Mesendoderm (in vitro differentiated cells): ENCODE measurements around the gene EP400.

Source experiments
- DNase-seq: peaks from one replicate; pipeline ENCODE4 v3.0.0; 2013
- H2AK5ac ChIP-seq: 2 replicates; pipeline ENCODE4 v1.6.1; 2013; ENCODE audit warnings: low read length, inconsistent platforms
- H2BK120ac ChIP-seq: 2 replicates; pipeline ENCODE4 v1.6.1; 2013; ENCODE audit warnings: low read depth, mild to moderate bottlenecking, low read length, moderate library complexity, mixed read lengths
- H2BK15ac ChIP-seq: replicated peaks from 2 replicates; pipeline ENCODE4 v1.6.1; 2013; ENCODE audit warnings: low read depth, mild to moderate bottlenecking, moderate library complexity
- H2BK5ac ChIP-seq: 2 replicates; pipeline ENCODE4 v1.6.1; 2013; ENCODE audit warnings: low read length, inconsistent platforms
- H3K18ac ChIP-seq: 2 replicates; pipeline ENCODE4 v1.6.1; 2013; ENCODE audit warnings: mild to moderate bottlenecking, low read length, mixed read lengths
- H3K23ac ChIP-seq: one replicate; pipeline ENCODE4 v1.6.1; 2013; ENCODE audit warnings: low read length
- H3K27ac ChIP-seq: 2 replicates; pipeline ENCODE4 v1.5.1; 2013; ENCODE audit warnings: low read depth, mild to moderate bottlenecking, inconsistent platforms, low read length, moderate library complexity
- H3K27me3 ChIP-seq: 2 replicates; pipeline ENCODE4 v1.6.1; 2013; ENCODE audit warnings: low read length, control low read depth, mild to moderate bottlenecking, inconsistent platforms; ENCODE audit not compliant: insufficient read depth, poor library complexity
- H3K36me3 ChIP-seq: 2 replicates; pipeline ENCODE4 v1.6.1; 2013; ENCODE audit warnings: low read length, inconsistent platforms; ENCODE audit not compliant: control insufficient read depth, insufficient read depth
- H3K4ac ChIP-seq: one replicate; pipeline ENCODE4 v1.6.1; 2013; ENCODE audit warnings: low read depth, mild to moderate bottlenecking, low read length, moderate library complexity
- H3K4me1 ChIP-seq: 2 replicates; pipeline ENCODE4 v1.6.1; 2013; ENCODE audit warnings: low read depth, low read length, inconsistent platforms; ENCODE audit not compliant: control insufficient read depth
- H3K4me2 ChIP-seq: 2 replicates; pipeline ENCODE4 v1.6.1; 2013; ENCODE audit warnings: low read length
- H3K4me3 ChIP-seq: 2 replicates; pipeline ENCODE4 v1.5.1; 2013; ENCODE audit warnings: mild to moderate bottlenecking, low read length
- H3K56ac ChIP-seq: one replicate; pipeline ENCODE4 v1.6.1; 2013; ENCODE audit warnings: low read length
- H3K79me1 ChIP-seq: 2 replicates; pipeline ENCODE4 v1.6.1; 2013; ENCODE audit warnings: low read length, inconsistent platforms
- H3K79me2 ChIP-seq: 2 replicates; pipeline ENCODE4 v1.6.1; 2013; ENCODE audit warnings: mild to moderate bottlenecking, low read length; ENCODE audit not compliant: control insufficient read depth, insufficient read depth
- H3K9ac ChIP-seq: 2 replicates; pipeline ENCODE4 v1.6.1; 2013; ENCODE audit warnings: low read length, inconsistent platforms
- H4K5ac ChIP-seq: one replicate; pipeline ENCODE4 v1.6.1; 2013; ENCODE audit warnings: low read length
- H4K8ac ChIP-seq: one replicate; pipeline ENCODE4 v1.6.1; 2013; ENCODE audit warnings: low read depth, mild to moderate bottlenecking, control low read depth, low read length, moderate library complexity
- WGBS: extraction: QIAGEN DNeasy Blood & Tissue Kit; methylation state at CpG from one replicate; pipeline ENCODE4 v1.1.7; 2013; ENCODE audit warnings: low lambda C conversion rate, missing lambda C conversion rate; ENCODE audit not compliant: insufficient coverage; ENCODE audit errors: extremely low coverage; 5-methylcytosine and 5-hydroxymethylcytosine counted together

The EP400 gene

DNA sequence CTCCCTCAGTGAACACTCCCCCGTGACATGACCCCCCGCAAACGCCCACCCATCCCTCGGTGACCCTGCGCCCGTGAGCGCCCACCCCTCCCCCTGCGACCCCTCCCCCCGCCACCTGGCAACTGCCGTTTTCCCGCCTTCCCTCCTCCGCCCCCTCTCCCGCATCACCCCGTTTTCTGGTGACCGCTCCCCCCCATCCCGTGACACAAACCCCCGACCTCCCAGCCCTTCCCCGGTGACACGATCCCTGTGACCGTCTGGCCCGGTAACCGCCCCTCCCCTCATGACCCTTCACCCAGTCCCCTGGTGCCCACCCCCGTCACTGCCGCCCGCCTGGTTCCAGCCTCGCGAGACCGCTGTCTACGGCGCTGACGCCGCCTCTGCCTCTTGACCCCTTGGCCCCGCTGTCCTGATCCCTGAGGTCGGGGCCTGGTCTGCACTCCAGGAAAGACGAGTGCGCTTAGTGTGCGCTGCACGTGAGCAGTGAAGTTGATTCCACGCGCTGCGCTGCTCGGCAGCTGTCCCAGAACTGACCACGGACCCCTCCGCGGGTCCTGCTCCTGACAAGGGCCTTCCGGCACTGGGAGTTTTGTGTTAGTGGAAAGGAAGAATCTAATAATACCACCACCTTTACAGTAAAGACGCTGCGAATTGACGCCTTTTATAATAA lies 135.0 kb downstream of the EP400 start:
- no CpG with 5 or more reads among the region's 49 CpGs for WGBS

DNA sequence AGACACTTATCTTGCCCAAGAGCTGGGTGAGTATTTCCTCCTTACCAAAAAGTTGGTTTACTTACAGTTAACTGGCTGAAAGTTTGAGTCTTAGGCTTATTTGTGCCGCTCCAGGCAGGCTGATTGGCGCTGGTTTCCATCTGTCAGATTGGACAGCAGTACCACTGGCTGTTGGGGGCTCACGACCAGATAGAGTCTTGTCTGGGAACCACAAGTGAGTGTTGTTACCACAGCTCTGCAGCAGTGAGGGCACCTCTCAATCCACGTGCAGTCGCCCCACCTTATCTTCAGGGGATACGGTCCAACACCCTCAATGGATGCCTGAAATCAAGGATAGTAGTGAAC lies 135.5 kb downstream of the EP400 start:
- H3K4me3 ChIP-seq, result peak overlapping the region; percentile 45
- no peak for DNase-seq
- WGBS, result no CpG with 5 or more reads among the region's 6 CpGs

More for the DNA sequence above, 135.0 kb downstream of the EP400 start:
- Histone ChIP-seq H3K18ac (peak overlapping the region; percentile 65), H3K36me3 (no peaks in the 10 kb centered on the region), H3K4me3 (peak overlapping the region; percentile 73), H3K27me3 (no peaks in the 10 kb centered on the region), H2AK5ac (no peak overlapping the region), H3K4me2 (peak overlapping the region; percentile 89), H2BK120ac (no peak overlapping the region), H3K27ac (no peak overlapping the region), H2BK5ac (no peak overlapping the region), H3K4me1 (no peaks in the 10 kb centered on the region), H4K8ac (no peak overlapping the region), H3K56ac (peak overlapping the region; percentile 95), H2BK15ac (no peak overlapping the region), H3K79me2 (no peaks in the 10 kb centered on the region), H3K9ac (peak overlapping the region; percentile 92), H4K5ac (no peak overlapping the region), H3K23ac (no peak overlapping the region), H3K79me1 (peaks cover 8% of the 10 kb centered on the region), H3K4ac (peak overlapping the region; percentile 20)
- DNase-seq, result peak; percentile 83

DNA sequence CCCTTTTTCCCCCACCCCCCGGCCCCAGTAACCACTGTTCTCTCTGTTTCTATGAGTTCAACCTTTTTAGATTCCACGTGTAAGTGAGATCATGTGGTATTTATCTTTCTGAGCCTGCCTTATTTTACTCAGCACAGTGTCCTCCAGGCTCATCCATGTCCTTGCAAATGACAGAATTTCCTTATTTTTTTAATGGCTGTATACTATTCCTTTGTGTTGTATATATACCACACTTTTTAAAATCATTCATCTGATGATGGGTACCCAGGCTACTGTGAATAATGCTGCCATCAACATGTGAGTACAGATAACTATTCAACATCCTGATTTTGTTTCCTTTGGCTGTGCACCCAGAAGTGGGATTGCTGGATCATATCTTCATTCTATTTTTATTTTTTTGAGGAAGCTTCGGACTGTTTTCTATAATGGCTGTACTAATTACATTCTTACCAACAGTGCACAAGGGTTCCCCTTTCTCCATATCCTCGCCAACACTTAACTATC lies 139.7 kb downstream of the EP400 start:
- Histone ChIP-seq H3K27ac (no peak overlapping the region), H2AK5ac (no peak overlapping the region), H3K18ac (no peak overlapping the region), H3K27me3 (no peaks in the 10 kb centered on the region), H3K4me3 (no peak overlapping the region), H3K79me1 (peaks cover 8% of the 10 kb centered on the region), H3K79me2 (no peaks in the 10 kb centered on the region), H3K9ac (no peak overlapping the region), H4K5ac (no peak overlapping the region), H3K36me3 (no peaks in the 10 kb centered on the region), H2BK120ac (no peak overlapping the region), H3K4me2 (no peak overlapping the region), H3K56ac (no peak overlapping the region), H2BK5ac (no peak overlapping the region), H3K4me1 (no peaks in the 10 kb centered on the region), H3K23ac (no peak overlapping the region), H4K8ac (no peak overlapping the region), H3K4ac (no peak overlapping the region), H2BK15ac (no peak overlapping the region)
- DNase-seq, result no peak
- no CpG with 5 or more reads among the region's 4 CpGs for WGBS

More for the DNA sequence above, 135.5 kb downstream of the EP400 start:
- no peak overlapping the region for H4K8ac ChIP-seq
- H3K79me2 ChIP-seq, result no peaks in the 10 kb centered on the region
- peaks cover 8% of the 10 kb centered on the region for H3K79me1 ChIP-seq
- no peak overlapping the region for H2AK5ac ChIP-seq
- no peak overlapping the region for H3K4ac ChIP-seq
- H3K18ac ChIP-seq, result no peak overlapping the region
- no peak overlapping the region for H3K23ac ChIP-seq
- peak overlapping the region; percentile 92 for H3K9ac ChIP-seq
- H4K5ac ChIP-seq, result no peak overlapping the region
- no peaks in the 10 kb centered on the region for H3K27me3 ChIP-seq
- H3K56ac ChIP-seq, result peak overlapping the region; percentile 95
- H2BK15ac ChIP-seq, result no peak overlapping the region
- H3K27ac ChIP-seq, result no peak overlapping the region
- H2BK5ac ChIP-seq, result no peak overlapping the region
- H2BK120ac ChIP-seq, result no peak overlapping the region
- H3K4me1 ChIP-seq, result no peaks in the 10 kb centered on the region
- peak overlapping the region; percentile 89 for H3K4me2 ChIP-seq
- H3K36me3 ChIP-seq, result no peaks in the 10 kb centered on the region

DNA sequence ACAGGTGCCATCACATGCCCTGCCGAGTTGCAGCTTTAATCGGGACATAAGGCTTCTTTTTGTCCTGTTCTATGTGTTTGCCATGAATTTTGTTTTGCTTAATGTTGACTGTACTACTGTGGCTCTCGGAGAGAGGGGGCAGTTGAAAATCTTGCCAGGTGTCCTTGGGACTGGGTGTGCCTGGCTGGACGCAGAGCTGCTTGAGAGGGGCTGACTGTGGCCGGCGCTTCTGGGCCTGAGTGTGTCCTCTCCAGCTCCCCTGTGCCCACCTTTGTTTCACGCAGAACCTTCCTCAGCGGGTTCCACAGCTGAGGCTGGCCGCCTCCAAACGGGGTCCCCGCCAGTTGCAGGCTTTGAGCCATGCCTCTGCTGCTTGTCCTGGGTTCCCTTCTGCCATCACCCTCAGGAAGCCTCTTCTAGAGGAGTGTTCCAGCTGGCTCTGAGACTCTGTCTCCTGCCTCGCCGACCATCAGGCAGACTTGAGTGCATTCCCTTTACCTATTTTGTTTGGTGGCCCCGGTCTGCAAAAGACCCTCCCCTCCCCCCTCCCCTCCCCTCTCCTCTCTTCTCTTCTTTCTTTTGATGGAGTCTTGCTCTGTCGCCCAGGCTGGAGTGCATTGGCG lies 144.6 kb downstream of the EP400 start:
- WGBS, result no CpG with 5 or more reads among the region's 16 CpGs

DNA sequence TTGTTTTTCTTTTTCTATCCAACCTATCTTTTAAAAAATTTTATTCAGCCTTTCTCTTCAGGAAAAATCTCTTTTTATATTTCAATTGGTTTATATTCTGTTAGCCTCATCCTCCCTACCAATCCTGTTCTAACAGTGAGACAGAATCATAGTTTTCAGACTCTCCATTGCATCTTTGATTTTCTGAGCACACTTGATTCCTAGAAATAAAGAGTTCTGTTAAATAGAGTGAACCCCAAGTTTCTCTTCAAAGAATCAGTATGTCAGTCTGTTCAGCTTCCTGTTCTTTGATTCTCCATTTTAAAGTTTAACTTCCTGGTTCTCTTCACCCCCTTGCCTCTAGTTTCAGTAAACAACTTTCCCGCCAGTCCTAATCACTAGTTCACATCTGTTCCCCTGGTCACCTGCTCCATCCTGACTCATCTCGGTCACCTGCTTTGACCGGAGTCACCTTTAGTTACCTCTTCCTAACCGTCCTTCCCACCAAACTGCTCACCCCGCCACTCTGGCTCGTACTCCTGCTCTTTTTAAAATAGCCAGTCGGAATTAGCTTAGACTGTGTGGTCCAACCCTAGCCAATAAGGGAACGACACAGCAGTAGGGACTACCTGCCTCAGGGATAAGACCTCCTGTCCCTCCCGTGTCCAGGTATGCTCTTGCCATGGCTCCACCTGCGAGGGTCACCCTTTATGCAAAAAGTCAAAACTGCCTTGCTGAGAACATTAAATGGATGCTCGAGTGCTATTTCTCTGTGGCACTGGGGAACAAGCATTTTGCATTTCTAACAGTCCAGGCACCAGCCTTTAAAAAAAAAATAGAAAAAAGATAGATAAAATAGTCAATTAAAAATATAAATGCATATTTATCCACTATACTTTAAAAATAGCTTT lies 146.0 kb downstream of the EP400 start:
- Histone ChIP-seq H2BK5ac (no peak overlapping the region), H3K9ac (no peak overlapping the region), H3K27me3 (no peaks in the 10 kb centered on the region), H2BK120ac (no peak overlapping the region), H2AK5ac (no peak overlapping the region), H3K4me1 (no peaks in the 10 kb centered on the region), H3K23ac (no peak overlapping the region), H3K18ac (no peak overlapping the region), H3K79me2 (no peaks in the 10 kb centered on the region), H3K4ac (no peak overlapping the region), H3K56ac (no peak overlapping the region), H3K4me2 (no peak overlapping the region), H4K8ac (no peak overlapping the region), H3K36me3 (no peaks in the 10 kb centered on the region), H3K4me3 (no peak overlapping the region), H2BK15ac (no peak overlapping the region), H3K27ac (no peak overlapping the region), H4K5ac (no peak overlapping the region), H3K79me1 (peaks cover 2% of the 10 kb centered on the region)
- no peak for DNase-seq
- no CpG with 5 or more reads among the region's 11 CpGs for WGBS

More for the DNA sequence above, 144.6 kb downstream of the EP400 start:
- H3K23ac ChIP-seq, result no peak overlapping the region
- H3K4me2 ChIP-seq, result no peak overlapping the region
- no peak overlapping the region for H3K27ac ChIP-seq
- H3K79me2 ChIP-seq, result no peaks in the 10 kb centered on the region
- H3K9ac ChIP-seq, result no peak overlapping the region
- H3K4me3 ChIP-seq, result no peak overlapping the region
- no peak overlapping the region for H4K5ac ChIP-seq
- H2BK15ac ChIP-seq, result no peak overlapping the region
- no peak overlapping the region for H2BK120ac ChIP-seq
- no peak for DNase-seq
- H3K79me1 ChIP-seq, result no peaks in the 10 kb centered on the region
- no peak overlapping the region for H2BK5ac ChIP-seq
- H3K4ac ChIP-seq, result no peak overlapping the region
- no peaks in the 10 kb centered on the region for H3K27me3 ChIP-seq
- H3K18ac ChIP-seq, result no peak overlapping the region
- no peak overlapping the region for H3K56ac ChIP-seq
- H4K8ac ChIP-seq, result no peak overlapping the region
- no peaks in the 10 kb centered on the region for H3K4me1 ChIP-seq
- no peaks in the 10 kb centered on the region for H3K36me3 ChIP-seq
- H2AK5ac ChIP-seq, result no peak overlapping the region
